ENCODE measurements around the gene GNLY. TPM values are rescaled to one million over a fixed set of nuclear protein-coding genes. Genes with fewer than 3 reads are reported as not detected.

Gene GNLY
- total and polyA plus RNA-seq, 2 of the 4 experiments (the other 2 are of a cell fraction) = not detected

GRCh38 chr2:85662899-85663593 is 31.1 kb upstream of the GNLY start:
- dilution Hi-C loops (cut with HindIII; ENCODE audit: low sequenced_read_pairs, unreplicated experiment) (no loop called here), in situ Hi-C loops (cut with MboI; ENCODE audit: low sequenced_read_pairs) (no loop called here), intact Hi-C loops (cut with micrococcal nuclease) (no loop called here)
- Histone ChIP-seq H3K4me3 (ENCODE audit: insufficient read depth, low read depth, low read length) (no peak overlapping the region), H3K36me3 (ENCODE audit: control insufficient read depth, insufficient read depth, low read length) (no peaks in the 10 kb centered on the region), H2BK5ac (ENCODE audit: low read depth, low read length, poor library complexity, severe bottlenecking) (peak overlapping the region; percentile 12), H3K4me2 (ENCODE audit: low read depth, low read length) (no peak overlapping the region), H2AFZ (replicated peaks; ENCODE audit: low read length, poor library complexity) (peak overlapping the region; percentile 39), H3K9me3 (ENCODE audit: control insufficient read depth, insufficient read depth, low read length) (no peaks in the 10 kb centered on the region), H4K5ac (ENCODE audit: low read depth, low read length) (no peak overlapping the region), H3K79me1 (ENCODE audit: low read depth in 1 of 2, low read length in 2 of 2) (no peaks in the 10 kb centered on the region), H3K18ac (ENCODE audit: low read depth, low read length) (no peak overlapping the region), H4K20me1 (ENCODE audit: insufficient read depth, low read length) (no peaks in the 10 kb centered on the region), H2BK120ac (ENCODE audit: low read depth, low read length) (peak overlapping the region; percentile 7; the same call in 1 of the 2 replicates), H3K56ac (ENCODE audit: extremely low read depth, insufficient read depth, low read length) (no peak overlapping the region), H2AK9ac (replicated peaks; ENCODE audit: low read depth, low read length, poor library complexity) (peak overlapping the region; percentile 3), H3K27me3 (ENCODE audit: control insufficient read depth, insufficient read depth, low read length) (no peaks in the 10 kb centered on the region), H3K27ac (ENCODE audit: insufficient read depth, low read length) (no peak overlapping the region), H3K9me1 (ENCODE audit: insufficient read depth, low read length) (peaks cover 15% of the 10 kb centered on the region; the same call in 1 of the 2 replicates), H2BK20ac (ENCODE audit: low read depth, low read length) (peak overlapping the region; percentile 61; the same call in 1 of the 2 replicates), H2AK5ac (ENCODE audit: low read depth, low read length) (0 out of 2 replicates have a peak overlapping the region, but pooled peaks have one; percentile 12), H2BK15ac (ENCODE audit: low read depth, low read length) (no peak overlapping the region; the same call in 2 of the 3 replicates), H4K8ac (ENCODE audit: low read depth in 2 of 2, low read length in 2 of 2) (no peak overlapping the region), H4K91ac (ENCODE audit: insufficient read depth, low read depth, low read length) (no peak overlapping the region), H3K4ac (ENCODE audit: low read depth, low read length) (0 out of 2 replicates have a peak overlapping the region, but pooled peaks have one; percentile 17), H3K23ac (ENCODE audit: low read depth, low read length) (no peak overlapping the region), H3K14ac (replicated peaks; ENCODE audit: low read depth, low read length) (no peak overlapping the region), H3K4me1 (ENCODE audit: control insufficient read depth, insufficient read depth, low read length) (peaks cover 7% of the 10 kb centered on the region), H3K9ac (ENCODE audit: low read depth, low read length) (no peak overlapping the region)
- no TSS peak for BruUV-seq (replicated peaks)
- peak; percentile 71; the same call in 1 of the 2 replicates for TF ChIP-seq MAZ (IDR thresholded peaks at IDR 0.05; ENCODE audit: borderline replicate concordance, low read depth, low read length)
- no peak for TF ChIP-seq CHD1 (IDR thresholded peaks at IDR 0.05; ENCODE audit: low read depth, low read length)
- TF ChIP-seq RCOR1 (IDR thresholded peaks at IDR 0.05; ENCODE audit: insufficient replicate concordance, low read length) = peak; percentile 83
- TF ChIP-seq BHLHE40 (IDR thresholded peaks at IDR 0.05; ENCODE audit: low read depth, low read length) = no peak
- TF ChIP-seq FOS (IDR thresholded peaks at IDR 0.05; ENCODE audit: low read depth, low read length) = peak; percentile 76
- DNase-seq = peak; percentile 95
- ChIA-PET CTCF (no interaction called here), POLR2A (ENCODE audit: unreplicated experiment) (no interaction called here)
- 94% methylated on average over 6 of the region's 10 CpGs; no CpG with 5 or more reads in 1 of the 2 experiments for WGBS, 2 experiments (ENCODE audit: extremely low coverage in 2 of 2, insufficient read length in 1 of 2)
- peak; percentile 92 for ATAC-seq (ENCODE audit: low read depth)

All from IMR-90 (cell line).